Vagina (tissue), 2 donors: ENCODE measurements around the gene JAGN1.

ENCODE experiments used
- CTCF ChIP-seq, 3 experiments: fragments of 450-650 bp in 2 of 3; fragments of 200-600 bp in 1 of 3; sonication (generic) in 1 of 3; IDR thresholded peaks; one replicate each; pipeline ENCODE4 v1.5.1; 2017 to 2019; ENCODE audit warnings: antibody characterized with exemption in 3 of 3, mild to moderate bottlenecking in 2 of 3, moderate library complexity in 2 of 3
- POLR2A ChIP-seq, 2 donors: fragments of 450-650 bp; IDR thresholded peaks; one replicate each; pipeline ENCODE4 v1.6.1; 2017; ENCODE audit warnings: antibody characterized with exemption in 2 of 2, mild to moderate bottlenecking in 2 of 2, moderate library complexity in 2 of 2

- TF ChIP-seq CTCF (IDR thresholded peaks at IDR 0.05) (no peak), POLR2A (IDR thresholded peaks at IDR 0.05) (no peak)
These were observed 13.4 kb upstream of the JAGN1 start for GRCh38 chr3:9876991-9877390.
